ENCODE results near the gene RABGEF1. TPM values are rescaled to one million over a fixed set of nuclear protein-coding genes. Genes with fewer than 3 reads are reported as not detected.

Gene RABGEF1
- total RNA-seq (2022; extraction: Qiagen RNA extraction), result 21.2 to 29.4 TPM (median 24.1 TPM) in 5 replicates

DNA sequence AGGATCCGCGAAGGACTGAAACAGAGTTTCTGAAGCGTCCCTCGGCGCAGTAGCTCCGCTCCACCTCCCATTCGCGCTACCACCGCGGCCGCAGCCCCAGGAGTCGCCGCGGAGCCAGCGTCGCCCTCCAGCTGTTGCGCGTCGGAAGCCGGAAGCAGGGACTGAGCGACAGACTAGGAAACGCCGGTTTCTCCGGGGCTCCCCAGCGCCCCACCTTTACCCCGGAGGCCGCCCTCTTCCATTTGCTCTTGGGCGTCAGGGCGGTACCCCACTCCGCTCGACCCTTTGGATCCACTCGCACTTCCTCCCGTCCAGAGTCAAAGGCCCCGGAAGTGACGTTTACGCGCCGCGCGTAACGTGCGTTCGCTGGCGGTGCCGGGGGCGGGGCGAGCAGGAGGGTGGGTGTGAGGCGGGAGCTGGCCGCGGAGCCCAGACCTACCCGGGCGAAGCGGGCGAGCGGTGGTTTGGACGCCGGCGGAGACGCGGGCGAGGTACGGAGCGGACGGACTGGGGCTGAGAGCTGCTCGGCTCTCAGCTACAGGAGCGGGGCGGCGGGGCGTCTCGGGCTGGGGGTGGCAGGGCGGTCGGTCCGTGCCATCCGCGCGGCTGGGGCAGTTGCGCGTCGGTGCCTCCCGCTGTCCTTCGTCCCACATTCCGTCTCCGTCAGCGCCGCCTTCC lies at the start of gene RABGEF1:
TSS of gene RABGEF1 (plus strand) at position 432 of the 678 bp plus-strand sequence. CDS start 31,167 bp downstream, outside the sequence.

Other genes with a start within 250 kb of the RABGEF1 start
- gene KCTD7, start 111.9 kb upstream of the RABGEF1 start, total RNA-seq (2022; extraction: Qiagen RNA extraction), result 6.3 to 9.1 TPM (median 6.7 TPM) in 5 replicates
- 80.8 to 94.3 TPM (median 88.3 TPM) in 5 replicates for gene TMEM248, start 180.5 kb downstream of the RABGEF1 start, total RNA-seq (2022; extraction: Qiagen RNA extraction)